Neural progenitor cell (in vitro differentiated cells): ENCODE data around the gene MPO. TPM values are rescaled to one million over a fixed set of nuclear protein-coding genes. Genes with fewer than 3 reads are reported as not detected.

Experiments used
- DNase-seq: peaks from one replicate; pipeline ENCODE4 v3.0.0-alpha.2; 2016; ENCODE audit warnings: low spot score
- H2AFZ ChIP-seq: fragments of 200-600 bp; sonication (generic); replicated peaks from 2 replicates; pipeline ENCODE4 v1.6.1; 2016; ENCODE audit warnings: antibody characterized with exemption
- H3F3A ChIP-seq: fragments of 200-600 bp; sonication (generic); 2 replicates; pipeline ENCODE4 v1.6.1; 2016; ENCODE audit warnings: antibody characterized with exemption, low read depth
- H3K27ac ChIP-seq: fragments of 200-600 bp; sonication (generic); 2 replicates; pipeline ENCODE4 v1.5.1; 2016; ENCODE audit warnings: mild to moderate bottlenecking
- H3K27me3 ChIP-seq: fragments of 200-600 bp; sonication (generic); 2 replicates; pipeline ENCODE4 v1.6.1; 2016; ENCODE audit warnings: mild to moderate bottlenecking, moderate library complexity
- H3K36me3 ChIP-seq: fragments of 200-600 bp; sonication (generic); 2 replicates; pipeline ENCODE4 v1.5.1; 2016
- H3K4me1 ChIP-seq: fragments of 200-600 bp; sonication (generic); 2 replicates; pipeline ENCODE4 v1.6.1; 2016; ENCODE audit warnings: mixed run types
- H3K4me2 ChIP-seq: fragments of 200-600 bp; sonication (generic); 2 replicates; pipeline ENCODE4 v1.6.1; 2016
- H3K4me3 ChIP-seq: fragments of 200-600 bp; sonication (generic); 2 replicates; pipeline ENCODE4 v1.5.1; 2016
- H3K79me2 ChIP-seq: fragments of 200-600 bp; sonication (generic); 2 replicates; pipeline ENCODE4 v1.6.1; 2016; ENCODE audit warnings: low read depth
- H3K9ac ChIP-seq: fragments of 200-600 bp; sonication (generic); 2 replicates; pipeline ENCODE4 v1.6.1; 2016
- H3K9me3 ChIP-seq: fragments of 200-600 bp; sonication (generic); 2 replicates; pipeline ENCODE4 v1.5.1; 2016; ENCODE audit warnings: low read depth
- H4K20me1 ChIP-seq: fragments of 200-600 bp; sonication (generic); 2 replicates; pipeline ENCODE4 v1.6.1; 2016; ENCODE audit warnings: low read depth
- H3K27ac Mint-ChIP-seq: 3 replicates; pipeline ENCODE4 v1.8.0; 2021; ENCODE audit warnings: mixed read lengths
- H3K27me3 Mint-ChIP-seq: 2 replicates; pipeline ENCODE4 v1.8.0; 2022; ENCODE audit warnings: low read depth, mild to moderate bottlenecking, inconsistent platforms, moderate library complexity, mixed read lengths; ENCODE audit not compliant: insufficient read depth
- H3K36me3 Mint-ChIP-seq: 3 replicates; pipeline ENCODE4 v1.8.0; 2021; ENCODE audit warnings: mixed read lengths
- H3K4me1 Mint-ChIP-seq: 3 replicates; pipeline ENCODE4 v1.8.0; 2021; ENCODE audit warnings: mixed read lengths
- H3K4me3 Mint-ChIP-seq: 3 replicates; pipeline ENCODE4 v1.8.0; 2021; ENCODE audit warnings: mild to moderate bottlenecking, moderate library complexity, mixed read lengths
- H3K9me3 Mint-ChIP-seq: 3 replicates; pipeline ENCODE4 v1.8.0; 2020; ENCODE audit warnings: mixed read lengths
- EZH2 ChIP-seq: fragments of 200-600 bp; sonication (generic); IDR thresholded peaks from 2 replicates; pipeline ENCODE4 v1.6.1; 2017; ENCODE audit warnings: antibody characterized with exemption, mild to moderate bottlenecking, moderate library complexity
- EZH2phosphoT487 ChIP-seq: fragments of 200-600 bp; sonication (generic); IDR thresholded peaks from 2 replicates; pipeline ENCODE4 v1.6.1; 2017; ENCODE audit warnings: antibody characterized with exemption
- total RNA-seq: library from RNA; depleted of rRNA; stranded (reverse); fragments of >200 nt; gene quantifications from 2 replicates; pipeline ENCODE4 v1.2.3, GENCODE V29; 2015; ENCODE audit warnings: low replicate concordance
- TF ChIP-seq, protein P1 (sequence below): fragments of 200-600 bp; sonication (generic); IDR thresholded peaks from 2 replicates; pipeline ENCODE4 v1.5.1; 2017; ENCODE audit warnings: antibody characterized with exemption, mild to moderate bottlenecking

Gene MPO
- total RNA-seq, 1 donor from 2014 or later, result not detected

DNA sequence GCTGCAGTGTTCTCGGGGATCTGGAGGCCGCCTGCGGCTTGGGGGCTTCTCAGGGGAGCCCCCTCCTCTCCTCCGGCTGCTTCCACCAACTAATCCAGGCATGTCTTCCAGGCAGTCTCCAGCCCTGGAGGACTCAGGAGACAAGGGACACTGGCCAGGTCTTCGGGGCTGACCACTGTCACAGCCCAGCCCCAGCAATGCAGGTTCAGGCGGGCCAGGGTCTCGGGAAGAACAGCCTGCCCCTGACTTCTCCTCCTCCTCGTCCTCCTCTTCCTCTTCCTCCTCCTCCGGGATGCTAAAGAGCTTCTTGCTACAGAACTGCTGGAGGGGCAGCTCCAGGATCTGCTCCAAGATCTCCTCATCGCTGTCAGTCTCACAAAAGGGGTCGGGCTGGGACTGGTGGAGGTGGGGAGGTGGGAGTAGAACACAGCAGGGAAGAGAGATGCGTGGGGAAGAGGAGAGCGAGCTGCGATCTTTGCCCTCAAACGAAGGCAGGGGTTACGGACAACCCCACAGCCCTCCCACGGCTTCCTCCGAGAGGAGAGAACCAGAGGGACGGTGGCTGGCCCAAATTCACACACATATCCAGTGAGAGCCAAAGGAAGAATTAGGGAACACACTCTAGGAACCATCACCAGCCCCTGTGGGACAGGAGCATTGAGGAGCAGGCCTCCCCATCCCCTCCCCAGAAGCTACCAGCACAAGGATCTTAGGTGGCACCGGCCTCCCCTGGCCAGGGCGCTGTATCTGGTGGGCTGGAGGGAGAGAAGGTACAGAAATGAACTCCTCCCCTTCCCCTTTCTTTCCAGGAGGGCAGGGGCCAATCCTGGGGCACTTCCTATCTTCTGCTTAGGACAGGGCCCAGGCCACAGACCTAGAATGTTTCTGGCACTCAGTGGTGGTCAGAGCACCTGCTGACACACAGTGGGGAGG is 28.5 kb upstream of the MPO start:
- H3K27ac ChIP-seq, result no peak overlapping the region
- no peak overlapping the region for H3K9ac ChIP-seq
- no peak overlapping the region for H3K4me3 ChIP-seq
- H2AFZ ChIP-seq, result no peak overlapping the region
- H3K79me2 ChIP-seq, result no peaks in the 10 kb centered on the region
- Mint-ChIP-seq H3K4me1 (peaks cover 30% of the 10 kb centered on the region), H3K4me3 (no peak overlapping the region), H3K36me3 (no peaks in the 10 kb centered on the region), H3K27ac (no peak overlapping the region), H3K27me3 (peaks cover 17% of the 10 kb centered on the region), H3K9me3 (no peaks in the 10 kb centered on the region)
- no peak overlapping the region for H3K4me2 ChIP-seq
- H3K36me3 ChIP-seq, result no peaks in the 10 kb centered on the region
- H4K20me1 ChIP-seq, result no peaks in the 10 kb centered on the region
- no peaks in the 10 kb centered on the region for H3F3A ChIP-seq
- no peaks in the 10 kb centered on the region for H3K4me1 ChIP-seq
- no peaks in the 10 kb centered on the region for H3K9me3 ChIP-seq
- H3K27me3 ChIP-seq, result no peaks in the 10 kb centered on the region
- no peak for DNase-seq
- TF ChIP-seq, protein P1, sequence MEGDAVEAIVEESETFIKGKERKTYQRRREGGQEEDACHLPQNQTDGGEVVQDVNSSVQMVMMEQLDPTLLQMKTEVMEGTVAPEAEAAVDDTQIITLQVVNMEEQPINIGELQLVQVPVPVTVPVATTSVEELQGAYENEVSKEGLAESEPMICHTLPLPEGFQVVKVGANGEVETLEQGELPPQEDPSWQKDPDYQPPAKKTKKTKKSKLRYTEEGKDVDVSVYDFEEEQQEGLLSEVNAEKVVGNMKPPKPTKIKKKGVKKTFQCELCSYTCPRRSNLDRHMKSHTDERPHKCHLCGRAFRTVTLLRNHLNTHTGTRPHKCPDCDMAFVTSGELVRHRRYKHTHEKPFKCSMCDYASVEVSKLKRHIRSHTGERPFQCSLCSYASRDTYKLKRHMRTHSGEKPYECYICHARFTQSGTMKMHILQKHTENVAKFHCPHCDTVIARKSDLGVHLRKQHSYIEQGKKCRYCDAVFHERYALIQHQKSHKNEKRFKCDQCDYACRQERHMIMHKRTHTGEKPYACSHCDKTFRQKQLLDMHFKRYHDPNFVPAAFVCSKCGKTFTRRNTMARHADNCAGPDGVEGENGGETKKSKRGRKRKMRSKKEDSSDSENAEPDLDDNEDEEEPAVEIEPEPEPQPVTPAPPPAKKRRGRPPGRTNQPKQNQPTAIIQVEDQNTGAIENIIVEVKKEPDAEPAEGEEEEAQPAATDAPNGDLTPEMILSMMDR, result no peak
- TF ChIP-seq EZH2 (no peak), EZH2phosphoT487 (no peak)

DNA sequence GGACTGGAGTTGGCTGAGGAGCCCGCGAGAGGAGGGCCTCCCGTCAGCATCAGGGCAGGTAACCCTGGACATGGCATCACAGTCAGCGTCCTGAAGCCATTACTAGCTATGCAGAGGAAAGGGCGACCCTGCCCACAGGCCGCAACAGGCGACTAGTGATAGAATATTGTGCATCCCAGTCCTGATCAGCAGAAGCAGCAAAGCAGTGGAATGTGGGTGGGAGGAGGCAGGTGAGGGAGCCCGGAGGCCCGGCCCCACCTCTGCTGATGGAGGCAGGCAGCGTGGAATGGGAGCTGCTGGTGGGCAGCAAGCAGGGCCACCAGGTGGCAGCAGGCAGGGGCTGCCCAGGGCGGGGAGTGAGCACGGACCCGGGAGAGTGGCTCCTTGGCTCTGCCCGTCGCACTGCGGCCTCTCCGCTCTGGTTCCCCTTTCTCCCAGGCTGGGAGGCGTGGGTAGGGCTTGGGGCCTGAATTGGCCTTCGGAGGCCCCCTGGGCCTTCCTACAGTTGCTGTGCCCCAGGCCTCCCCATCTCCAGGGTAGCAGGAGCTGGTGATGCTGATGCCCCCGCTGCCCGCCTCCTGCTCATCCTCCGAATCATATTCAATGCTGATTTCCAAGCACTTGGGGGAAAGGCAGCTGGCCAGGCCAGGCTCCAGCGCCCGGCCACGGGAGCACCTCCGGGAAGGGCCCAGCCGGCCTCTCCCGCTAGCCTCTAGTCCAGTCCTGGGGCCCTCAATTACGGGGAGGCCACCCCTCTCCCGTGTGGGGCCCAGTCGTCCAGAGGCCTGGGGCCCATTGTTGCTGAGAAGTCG is 27.6 kb upstream of the MPO start:
- Mint-ChIP-seq H3K9me3 (no peaks in the 10 kb centered on the region), H3K27me3 (peaks cover 17% of the 10 kb centered on the region), H3K4me3 (no peak overlapping the region), H3K36me3 (no peaks in the 10 kb centered on the region), H3K4me1 (peaks cover 26% of the 10 kb centered on the region), H3K27ac (no peak overlapping the region)
- Histone ChIP-seq H3K27me3 (no peaks in the 10 kb centered on the region), H3K4me3 (no peak overlapping the region), H3K79me2 (no peaks in the 10 kb centered on the region), H3K4me2 (no peak overlapping the region), H3K27ac (no peak overlapping the region), H3K4me1 (no peaks in the 10 kb centered on the region), H2AFZ (no peak overlapping the region), H4K20me1 (no peaks in the 10 kb centered on the region), H3F3A (no peaks in the 10 kb centered on the region), H3K9ac (no peak overlapping the region), H3K9me3 (no peaks in the 10 kb centered on the region), H3K36me3 (no peaks in the 10 kb centered on the region)
- TF ChIP-seq EZH2, result no peak
- TF ChIP-seq, protein P1, result peak; percentile 58
- DNase-seq, result peak; percentile 66

DNA sequence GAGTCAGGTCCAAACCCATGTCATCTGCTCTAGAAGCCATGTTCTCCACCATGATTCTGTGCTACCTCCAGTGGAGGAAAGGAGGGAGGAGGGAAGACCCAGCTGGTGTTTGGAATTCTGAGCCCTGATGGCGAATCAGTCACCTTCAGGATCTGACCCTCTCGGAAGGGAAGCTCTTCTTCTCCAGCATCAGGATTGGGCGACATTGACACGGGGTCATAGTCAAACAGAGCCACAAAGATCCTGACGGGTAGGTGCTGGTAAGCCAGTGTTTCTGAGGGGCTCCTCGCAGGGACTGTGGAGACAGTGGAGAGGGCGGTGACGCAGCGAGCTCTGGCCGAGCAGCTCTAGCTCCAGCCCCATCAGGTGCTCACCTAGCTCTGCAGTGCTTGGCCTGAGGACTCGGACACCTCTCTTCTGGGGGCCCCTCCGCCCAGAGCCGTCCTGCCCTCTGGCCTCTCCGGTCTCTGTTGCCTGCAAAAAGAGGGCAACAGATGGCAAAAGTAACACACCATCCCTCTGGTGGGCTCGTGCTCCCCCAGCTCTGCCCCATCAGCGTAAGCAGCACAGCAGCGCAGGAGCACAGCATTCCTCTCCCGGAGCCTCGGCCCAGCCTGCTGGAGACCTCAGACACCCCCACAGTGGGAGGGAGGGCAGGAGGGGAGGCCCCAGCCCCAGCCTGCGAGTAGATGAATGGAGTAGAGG is 26.9 kb upstream of the MPO start:
- Mint-ChIP-seq H3K36me3 (no peaks in the 10 kb centered on the region), H3K9me3 (no peaks in the 10 kb centered on the region), H3K27ac (peak overlapping the region; percentile 90), H3K4me1 (peaks cover 20% of the 10 kb centered on the region), H3K27me3 (peaks cover 14% of the 10 kb centered on the region), H3K4me3 (no peak overlapping the region)
- no peak for DNase-seq
- Histone ChIP-seq H3K27ac (no peak overlapping the region), H3K27me3 (no peaks in the 10 kb centered on the region), H3K79me2 (no peaks in the 10 kb centered on the region), H3K4me3 (no peak overlapping the region), H3K4me2 (no peak overlapping the region), H3K9ac (no peak overlapping the region), H3F3A (no peaks in the 10 kb centered on the region), H3K36me3 (no peaks in the 10 kb centered on the region), H3K9me3 (no peaks in the 10 kb centered on the region), H4K20me1 (no peaks in the 10 kb centered on the region), H3K4me1 (no peaks in the 10 kb centered on the region), H2AFZ (no peak overlapping the region)
- TF ChIP-seq EZH2, result no peak
- TF ChIP-seq, protein P1, result no peak
- TF ChIP-seq EZH2phosphoT487, result no peak
